Common myeloid progenitor, CD34-positive (primary cell): ENCODE measurements around the gene CCT7.

Experiments used
- CTCF ChIA-PET: fragments of 350-600 bp; sonication (Branson Sonifier 250); formaldehyde crosslinking; loops from one replicate; lab custom pipeline; 2021; ENCODE audit warnings: antibody characterized with exemption; lab: Charles Lee
- POLR2A ChIA-PET: fragments of 350-600 bp; sonication (Branson Sonifier 250); formaldehyde crosslinking; loops from one replicate; lab custom pipeline; 2021; ENCODE audit warnings: antibody characterized with exemption; lab: Charles Lee
- DNase-seq, 3 donors: peaks; one replicate each; pipeline versions ENCODE4 v3.0.0 to v3.0.0-alpha.2; 2013
- H3K27ac ChIP-seq, 2 experiments: 1 replicate in 1 of 2; 2 replicates in 1 of 2; pipeline ENCODE4 v1.7.0; 2013; ENCODE audit warnings: inconsistent platforms in 2 of 2, low read length in 2 of 2, mild to moderate bottlenecking in 2 of 2, low read depth in 1 of 2, moderate library complexity in 1 of 2; ENCODE audit not compliant: severe bottlenecking in 2 of 2, insufficient read depth in 1 of 2, poor library complexity in 1 of 2
- H3K27me3 ChIP-seq, 5 experiments: replicated peaks in 2 of 5; 1 replicate in 3 of 5; 2 replicates in 2 of 5; pipeline versions ENCODE4 v1.6.1 to v1.7.0; 2013; ENCODE audit warnings: low read length in 4 of 5, mild to moderate bottlenecking in 2 of 5, moderate library complexity in 2 of 5, inconsistent platforms in 1 of 5; ENCODE audit not compliant: insufficient read depth in 5 of 5, control insufficient read depth in 4 of 5
- H3K36me3 ChIP-seq, 4 experiments: 1 replicate in 2 of 4; 2 replicates in 2 of 4; pipeline versions ENCODE4 v1.6.1 to v1.7.0; 2013; ENCODE audit warnings: low read length in 3 of 4, control low read depth in 1 of 4, mild to moderate bottlenecking in 1 of 4; ENCODE audit not compliant: control insufficient read depth in 4 of 4, insufficient read depth in 4 of 4
- H3K4me1 ChIP-seq, 4 experiments: 1 replicate in 3 of 4; 2 replicates in 1 of 4; pipeline versions ENCODE4 v1.6.1 to v1.7.1; 2013; ENCODE audit warnings: low read length in 3 of 4, mild to moderate bottlenecking in 3 of 4, control low read depth in 1 of 4, inconsistent platforms in 1 of 4, moderate library complexity in 1 of 4; ENCODE audit not compliant: control insufficient read depth in 4 of 4, insufficient read depth in 4 of 4; ENCODE audit errors: control extremely low read depth in 1 of 4
- H3K4me3 ChIP-seq, 7 experiments: 1 replicate in 4 of 7; 2 replicates in 3 of 7; pipeline versions ENCODE4 v1.5.1 to v1.7.0; 2013; ENCODE audit warnings: mild to moderate bottlenecking in 7 of 7, low read length in 6 of 7, moderate library complexity in 6 of 7, inconsistent platforms in 2 of 7, low read depth in 2 of 7, control low read depth in 1 of 7; ENCODE audit not compliant: insufficient read depth in 4 of 7, control insufficient read depth in 1 of 7; ENCODE audit errors: extremely low read depth in 1 of 7
- H3K9me3 ChIP-seq, 5 experiments: 1 replicate in 4 of 5; 2 replicates in 1 of 5; pipeline versions ENCODE4 v1.6.1 to v1.7.1; 2013; ENCODE audit warnings: low read length in 4 of 5, mild to moderate bottlenecking in 2 of 5, inconsistent platforms in 1 of 5, low read depth in 1 of 5, moderate library complexity in 1 of 5; ENCODE audit not compliant: control insufficient read depth in 4 of 5, insufficient read depth in 2 of 5; ENCODE audit errors: control extremely low read depth in 1 of 5
- whole genome bisulfite sequencing: methylation state at CpG from one replicate; pipeline ENCODE4 v1.1.5; 2013; ENCODE audit not compliant: insufficient coverage; 5-methylcytosine and 5-hydroxymethylcytosine counted together

Gene CCT7

GRCh38 chr2:73257425-73258125, 23.5 kb downstream of the CCT7 start:
- 65% methylated on average over 9 of the region's 10 CpGs for WGBS
- Histone ChIP-seq H3K4me3 (no peak overlapping the region), H3K36me3 (peaks cover 5 to 75% (median 44%) of the 10 kb centered on the region in 4 experiments), H3K27me3 (no peaks in the 10 kb centered on the region), H3K4me1 (peaks cover 0 to 18% (median 0%) of the 10 kb centered on the region in 4 experiments), H3K9me3 (no peaks in the 10 kb centered on the region), H3K27ac (no peak overlapping the region)
- ChIA-PET POLR2A (interaction anchor here (0.7 kb wide), 1 partner anchor 330 kb away, joined by 3 read pairs; no protein-coding TSS in a partner anchor), CTCF (interaction anchor here (1.0 to 2.5 kb wide), 5 partner anchors 9 to 173 kb away, joined by 3 to 11 read pairs (median 3); no protein-coding TSS in a partner anchor)
- peak in 2 of 3 donors; percentile 29 to 40 for DNase-seq

- Histone ChIP-seq H3K27ac (no peak overlapping the region), H3K4me3 (no peak overlapping the region), H3K4me1 (peaks cover 0 to 18% (median 0%) of the 10 kb centered on the region in 4 experiments), H3K9me3 (no peaks in the 10 kb centered on the region), H3K36me3 (peaks cover 5 to 73% (median 42%) of the 10 kb centered on the region in 4 experiments), H3K27me3 (no peaks in the 10 kb centered on the region)
- CTCF ChIA-PET: interaction anchor here (0.9 to 2.5 kb wide), 5 partner anchors 10 to 174 kb away, joined by 3 to 11 read pairs (median 3); no protein-coding TSS in a partner anchor
- DNase-seq: no peak
- WGBS: 100% methylated on average over 4 of the region's 8 CpGs
- POLR2A ChIA-PET: interaction anchor here (0.7 kb wide), 1 partner anchor 329 kb away, joined by 3 read pairs; no protein-coding TSS in a partner anchor
Observed at GRCh38 chr2:73258186-73258912, 24.2 kb downstream of the CCT7 start.

- H3K4me1 ChIP-seq: peaks cover 0 to 14% (median 0%) of the 10 kb centered on the region in 4 experiments
- no peak overlapping the region for H3K4me3 ChIP-seq
- no peaks in the 10 kb centered on the region for H3K27me3 ChIP-seq
- no peak overlapping the region for H3K27ac ChIP-seq
- H3K9me3 ChIP-seq: no peaks in the 10 kb centered on the region
- 99% methylated on average over 9 of the region's 9 CpGs for WGBS
- no peak for DNase-seq
- CTCF ChIA-PET: interaction anchor here (0.9 to 1.6 kb wide), 3 partner anchors 9 to 174 kb away, joined by 3 to 4 read pairs (median 3); no protein-coding TSS in a partner anchor
- POLR2A ChIA-PET: no interaction called here
- H3K36me3 ChIP-seq: peaks cover 2 to 74% (median 40%) of the 10 kb centered on the region in 4 experiments
Observed at GRCh38 chr2:73258913-73259215, 24.8 kb downstream of the CCT7 start.

DNA sequence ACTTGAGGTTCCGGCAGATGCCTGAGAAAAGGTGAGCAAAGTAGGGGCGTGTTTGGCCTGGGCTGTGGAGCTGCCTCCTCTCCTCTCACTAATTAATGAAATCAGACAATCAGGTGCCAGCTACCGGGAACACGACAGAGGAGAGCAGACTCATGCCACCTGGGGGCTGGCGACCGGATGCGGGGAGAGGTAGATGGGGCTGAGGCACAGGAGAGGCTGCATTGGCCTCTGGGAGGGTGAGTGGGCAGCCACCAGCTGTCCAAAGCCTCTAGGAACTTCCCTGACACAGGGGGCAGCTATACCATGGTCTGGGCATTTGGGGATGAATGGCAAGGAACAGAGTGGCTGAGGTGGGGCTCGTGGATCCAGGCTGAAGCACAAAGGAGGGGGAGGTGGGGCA, 25.2 kb downstream of the CCT7 start:
- ChIA-PET CTCF (interaction anchor here (1.0 to 1.6 kb wide), 2 partner anchors 22 to 175 kb away, joined by 3 to 4 read pairs; no protein-coding TSS in a partner anchor), POLR2A (no interaction called here)

DNA sequence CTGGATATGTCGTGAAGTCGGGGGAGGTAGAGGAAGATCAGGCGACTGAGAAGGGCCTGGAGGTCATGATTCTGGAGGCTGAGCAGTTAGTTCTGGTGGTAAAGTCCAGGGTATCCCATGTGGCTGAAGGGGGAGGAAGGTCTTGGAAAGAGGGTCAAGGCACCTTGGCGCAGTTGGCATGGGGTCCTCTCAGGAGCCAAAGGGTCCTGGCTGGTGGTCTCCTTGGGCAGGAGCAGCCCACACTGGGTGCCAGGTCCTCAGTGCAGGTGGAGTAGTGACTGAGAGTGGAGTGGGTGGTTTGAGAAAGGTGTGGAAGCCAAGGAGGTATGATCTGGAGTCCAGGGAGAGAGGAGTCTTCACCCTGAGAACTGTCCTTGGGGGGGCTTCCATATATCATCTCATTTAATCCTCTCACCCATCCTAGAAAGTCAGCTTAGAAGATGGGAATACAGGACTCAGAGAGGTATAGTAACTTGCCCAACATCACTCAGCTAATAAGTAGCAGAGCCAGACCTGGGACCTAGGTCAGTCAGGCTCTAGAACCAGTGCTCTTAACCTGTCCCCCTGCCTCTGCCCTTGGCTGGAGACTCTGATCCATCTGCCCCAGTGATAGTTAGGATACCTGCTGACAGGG, 25.7 kb downstream of the CCT7 start:
- peaks cover 0 to 74% (median 42%) of the 10 kb centered on the region in 4 experiments for H3K36me3 ChIP-seq
- no peak overlapping the region for H3K4me3 ChIP-seq
- H3K27me3 ChIP-seq: no peaks in the 10 kb centered on the region
- DNase-seq: no peak
- ChIA-PET CTCF (interaction anchor here (1.3 kb wide), 1 partner anchor 26 kb away, joined by 3 read pairs; the partner anchor contains the start of genes CCT7 and PRADC1), POLR2A (no interaction called here)
- no peaks in the 10 kb centered on the region for H3K9me3 ChIP-seq
- 89% methylated on average over 4 of the region's 4 CpGs for WGBS
- peaks cover 0 to 10% (median 0%) of the 10 kb centered on the region in 4 experiments for H3K4me1 ChIP-seq
- no peak overlapping the region for H3K27ac ChIP-seq

More for the DNA sequence above, 25.2 kb downstream of the CCT7 start:
- H3K4me3 ChIP-seq: no peak overlapping the region
- DNase-seq: no peak
- H3K36me3 ChIP-seq: peaks cover 2 to 74% (median 42%) of the 10 kb centered on the region in 4 experiments
- H3K27ac ChIP-seq: no peak overlapping the region
- no peaks in the 10 kb centered on the region for H3K9me3 ChIP-seq
- peaks cover 0 to 10% (median 0%) of the 10 kb centered on the region in 4 experiments for H3K4me1 ChIP-seq
- H3K27me3 ChIP-seq: no peaks in the 10 kb centered on the region
- WGBS: 100% methylated on average over 8 of the region's 8 CpGs

DNA sequence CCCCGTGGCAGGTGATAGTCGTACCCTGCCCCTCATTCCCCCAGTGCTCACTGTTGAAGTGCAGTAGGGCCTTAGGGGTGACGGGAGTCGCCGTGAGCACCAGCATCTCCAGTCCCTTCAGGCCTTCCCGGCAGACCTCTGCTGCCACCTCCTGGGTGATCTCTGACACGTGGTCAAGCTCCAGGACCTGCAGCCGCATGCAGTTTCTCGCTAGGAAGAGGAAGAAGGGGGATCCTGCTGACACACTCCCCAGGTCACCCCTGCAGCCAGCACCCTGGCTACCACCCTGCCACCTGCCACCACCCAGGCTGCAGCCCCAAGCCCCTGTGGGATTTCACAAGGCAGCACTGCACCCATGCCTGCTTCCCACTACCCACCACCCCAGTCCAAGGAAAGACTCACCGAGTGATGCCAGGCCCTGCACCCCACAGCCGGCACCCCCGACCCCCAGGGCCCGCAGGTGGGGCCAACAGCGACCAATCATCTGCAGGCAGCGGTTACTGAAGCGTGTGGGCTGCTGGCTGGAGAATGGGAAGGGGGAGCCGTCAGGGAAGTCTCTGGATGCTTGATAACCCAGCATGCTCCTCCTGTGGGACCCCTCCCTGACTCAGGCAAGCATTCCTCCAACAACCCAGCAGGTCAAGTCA, 26.4 kb downstream of the CCT7 start:
- ChIA-PET POLR2A (no interaction called here), CTCF (interaction anchor here (1.3 kb wide), 1 partner anchor 27 kb away, joined by 3 read pairs; the partner anchor contains the start of genes CCT7 and PRADC1)
- H3K36me3 ChIP-seq: peaks cover 0 to 73% (median 40%) of the 10 kb centered on the region in 4 experiments
- H3K4me1 ChIP-seq: peaks cover 0 to 10% (median 0%) of the 10 kb centered on the region in 4 experiments
- DNase-seq: peak in 2 of 3 donors; percentile 43 to 45
- no peaks in the 10 kb centered on the region for H3K9me3 ChIP-seq
- H3K27ac ChIP-seq: no peak overlapping the region
- no peaks in the 10 kb centered on the region for H3K27me3 ChIP-seq
- H3K4me3 ChIP-seq: no peak overlapping the region
- 86% methylated on average over 5 of the region's 17 CpGs for WGBS
